Middle frontal gyrus (tissue), 1 donor: Measurements from ENCODE around the gene TBC1D22B.

Experiments used
- DNase-seq: peaks from one replicate; pipeline ENCODE4 v3.0.0-alpha.2; 2015; ENCODE audit warnings: low spot score; ENCODE audit errors: extremely low spot score

Gene TBC1D22B

GRCh38 chr6:37257634-37258404 is at the start of gene TBC1D22B, which contains the start of gene TMEM217:
Gene TBC1D22B (plus strand): TSS chr6:37257772. CDS start chr6:37257918, 146 bp downstream.
Gene TMEM217 (minus strand): TSS chr6:37258144. CDS start chr6:37219030, 39,114 bp downstream.
- DNase-seq, result peak; percentile 96

GRCh38 chr6:37207903-37208456 is 49.6 kb upstream of the TBC1D22B start:
- peak; percentile 23 for DNase-seq

DNA sequence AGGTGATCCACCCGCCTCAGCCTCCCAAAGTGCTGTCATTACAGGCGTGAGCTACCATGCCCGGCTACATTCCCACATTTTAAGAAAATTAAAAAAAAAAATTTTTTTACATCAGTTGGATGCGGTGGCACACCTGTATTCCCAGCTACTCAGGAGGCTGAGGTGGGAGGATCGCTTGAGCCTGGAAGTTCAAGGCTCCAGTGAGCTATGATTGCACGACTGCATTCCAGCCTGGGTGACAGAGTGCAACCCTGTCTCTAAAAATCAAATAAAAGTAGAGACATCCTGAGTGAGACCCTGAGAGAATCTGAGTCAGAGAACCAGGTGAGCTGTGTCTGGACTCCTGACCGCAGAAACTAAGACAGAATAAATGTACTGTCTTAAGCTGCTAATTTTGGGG is 48.8 kb upstream of the TBC1D22B start:
- DNase-seq, result no peak

DNA sequence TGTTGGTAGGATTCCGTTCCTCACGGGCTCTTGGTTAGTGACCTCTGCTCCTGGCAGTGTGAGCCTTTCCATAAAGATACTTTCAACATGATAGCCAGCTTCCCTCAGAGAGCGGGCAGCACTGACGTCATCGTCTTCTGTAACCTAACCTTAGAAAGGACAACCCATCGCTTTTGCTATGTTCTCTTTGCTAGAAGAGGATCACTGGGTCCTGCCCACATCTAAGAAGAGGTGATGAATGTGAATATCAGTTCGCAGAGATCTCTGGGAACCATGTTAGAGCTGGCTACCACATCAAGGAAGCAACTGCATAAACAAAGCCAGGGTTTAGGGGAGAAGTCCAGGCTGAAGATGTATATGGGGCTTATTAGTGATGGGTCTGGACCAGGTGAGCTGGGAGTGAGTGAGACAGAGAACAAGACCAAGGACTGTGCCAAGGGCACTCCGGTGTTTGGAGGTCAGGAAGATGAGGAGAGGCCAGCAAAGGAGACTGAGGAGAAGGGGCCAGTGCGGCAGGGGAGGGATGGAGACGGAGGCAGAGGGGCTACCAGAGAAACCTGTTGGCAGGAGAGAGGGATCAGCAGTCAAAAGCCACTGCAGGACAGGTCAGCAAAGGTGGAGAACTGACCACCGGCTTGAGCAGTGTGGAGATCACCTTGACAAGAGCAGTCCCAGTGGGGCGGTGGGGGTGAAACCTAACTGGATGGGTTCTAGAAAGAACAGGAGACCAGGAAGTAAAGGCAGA is 47.9 kb upstream of the TBC1D22B start:
- no peak for DNase-seq

DNA sequence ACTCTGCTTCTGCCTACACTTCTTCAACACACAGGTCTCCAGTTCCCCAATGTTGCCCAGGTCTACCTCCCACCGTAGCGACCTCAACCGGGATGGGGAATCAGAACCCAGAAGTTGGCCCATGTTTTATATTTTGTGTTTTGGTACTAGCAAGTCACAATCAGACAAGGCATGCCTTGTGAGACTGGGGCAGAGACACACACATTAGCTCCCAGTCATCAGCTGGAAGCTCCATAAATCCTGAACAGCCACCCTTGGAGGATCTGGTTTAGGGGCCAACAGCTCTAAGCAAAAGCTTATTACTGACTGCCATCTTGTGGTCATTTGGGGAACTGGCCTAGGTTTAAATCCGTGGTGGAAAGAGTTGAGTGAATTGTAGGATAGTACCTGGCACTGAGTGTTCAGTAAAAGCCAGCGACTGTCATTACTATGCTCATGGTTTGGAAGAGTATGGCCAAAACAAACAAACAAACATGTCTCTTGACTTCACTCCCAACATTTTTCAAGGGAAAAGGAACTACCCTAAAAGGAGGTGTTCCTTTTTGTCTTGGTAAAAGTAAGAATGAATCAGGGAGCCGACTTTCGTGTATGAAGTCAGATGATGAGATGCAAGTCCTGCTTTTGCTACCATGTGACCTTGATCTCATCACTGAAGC is 47.1 kb upstream of the TBC1D22B start:
- DNase-seq, result peak; percentile 83

- no peak for DNase-seq
Measured at GRCh38 chr6:37212268-37212667, 45.3 kb upstream of the TBC1D22B start.

- no peak for DNase-seq
Measured at GRCh38 chr6:37218061-37218460, 39.5 kb upstream of the TBC1D22B start.

GRCh38 chr6:37218511-37218910 is 39.1 kb upstream of the TBC1D22B start:
- no peak for DNase-seq

DNA sequence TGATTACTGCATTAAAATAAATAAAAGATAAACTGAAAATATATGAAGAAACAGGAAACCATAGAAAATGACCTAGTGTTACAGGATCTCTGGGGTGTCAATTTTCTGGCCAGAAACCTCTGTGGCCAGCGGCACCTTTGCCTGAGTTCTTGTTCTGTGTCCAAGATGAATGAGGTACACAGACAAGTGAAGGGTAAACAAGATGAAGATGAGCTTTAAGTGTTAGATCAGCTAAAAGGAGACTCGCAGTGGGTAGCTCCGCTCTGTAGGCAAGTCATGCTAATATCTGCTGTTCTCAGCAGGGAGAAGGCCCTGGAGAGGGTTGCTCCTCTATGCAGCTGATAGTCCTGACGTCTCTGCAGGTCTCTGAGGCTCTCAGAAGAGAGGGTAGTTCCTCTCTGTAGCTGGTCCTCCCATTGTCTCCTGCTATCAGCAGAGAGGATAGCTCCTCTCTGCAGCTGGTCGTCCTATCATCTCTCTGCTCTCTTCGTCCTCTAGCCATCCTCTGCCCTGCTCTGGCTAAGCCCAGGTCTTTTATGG is 35.9 kb upstream of the TBC1D22B start:
- no peak for DNase-seq

- no peak for DNase-seq
Measured at GRCh38 chr6:37222125-37222967, 35.2 kb upstream of the TBC1D22B start.

DNA sequence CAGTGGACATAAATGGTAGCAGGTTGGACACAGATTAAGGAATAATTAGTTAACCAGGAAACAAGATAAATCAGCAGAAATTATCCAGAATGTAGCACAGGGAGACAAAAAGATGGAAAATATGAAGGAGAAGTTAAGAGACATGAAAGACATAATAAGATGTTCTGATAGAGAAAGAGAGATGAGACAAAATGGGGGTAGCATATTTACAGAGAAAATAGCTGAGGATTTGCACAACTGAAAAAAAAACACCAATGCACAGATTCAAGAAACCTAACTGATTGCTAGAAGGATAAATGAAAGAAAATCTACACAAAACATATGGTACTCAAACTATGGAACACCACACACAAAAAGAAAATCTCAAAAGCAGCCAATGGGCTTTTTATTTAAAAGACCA is 34.6 kb upstream of the TBC1D22B start:
- no peak for DNase-seq

DNA sequence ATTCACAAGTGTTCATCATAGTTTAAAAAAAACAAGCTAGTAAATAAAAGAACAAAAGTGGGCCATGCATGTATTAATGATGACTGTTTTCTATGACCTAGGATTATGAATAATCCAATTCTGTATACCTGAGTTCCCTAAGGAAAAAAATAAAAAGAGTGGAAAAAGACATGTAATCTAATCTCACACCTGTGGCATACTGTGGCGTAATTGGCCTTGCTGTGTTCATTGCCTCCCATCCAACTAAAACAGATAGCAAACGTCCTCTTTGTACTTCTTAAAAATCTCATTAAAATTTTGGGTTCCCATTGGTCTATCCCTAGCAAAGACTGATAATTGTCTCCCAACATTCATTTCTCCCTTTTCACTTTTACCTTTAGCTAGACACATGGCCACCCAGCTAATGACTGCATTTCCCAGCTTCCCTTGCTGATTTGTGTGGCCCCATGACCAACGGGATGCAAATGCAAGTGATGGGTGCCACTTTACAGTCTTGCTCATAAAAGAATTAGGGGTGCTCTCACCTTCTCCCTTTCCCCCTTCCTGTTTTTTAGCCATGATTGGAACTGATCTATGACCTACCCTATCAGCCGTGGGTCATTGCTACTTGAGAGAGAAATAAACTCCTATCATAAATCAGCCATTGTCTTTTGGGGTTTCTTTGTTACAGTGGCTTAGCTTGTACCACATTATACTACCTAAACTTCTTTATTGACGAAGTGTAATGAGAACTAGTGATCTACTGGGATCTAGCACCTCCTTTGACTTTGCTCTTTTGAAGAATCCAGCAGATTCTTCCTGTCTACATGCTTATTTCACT is 32.0 kb upstream of the TBC1D22B start:
- DNase-seq, result no peak

- no peak for DNase-seq
Measured at GRCh38 chr6:37230104-37230503, 27.5 kb upstream of the TBC1D22B start.

GRCh38 chr6:37232430-37233017 is 25.0 kb upstream of the TBC1D22B start:
- DNase-seq, result no peak

DNA sequence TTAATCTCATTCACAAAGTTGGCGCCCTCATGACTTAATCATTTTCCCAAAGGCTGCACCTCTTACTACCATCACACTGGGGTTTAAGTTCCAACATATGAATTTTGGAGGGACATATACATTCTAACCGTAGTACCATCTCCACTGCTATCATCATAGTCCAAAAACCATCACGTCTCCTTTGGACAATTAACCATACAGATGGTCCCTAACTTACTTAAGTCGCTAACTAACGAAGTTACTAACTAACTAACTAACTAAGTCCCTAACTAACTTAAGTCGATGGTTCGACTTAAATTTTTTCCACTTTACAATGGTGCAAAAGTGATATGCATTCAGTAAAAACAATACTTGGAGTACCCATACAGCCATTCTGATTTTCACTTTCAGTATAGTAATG is 24.0 kb upstream of the TBC1D22B start:
- DNase-seq, result no peak

GRCh38 chr6:37236921-37237320 is 20.7 kb upstream of the TBC1D22B start:
- DNase-seq, result no peak

GRCh38 chr6:37237789-37238188 is 19.8 kb upstream of the TBC1D22B start:
- no peak for DNase-seq

DNA sequence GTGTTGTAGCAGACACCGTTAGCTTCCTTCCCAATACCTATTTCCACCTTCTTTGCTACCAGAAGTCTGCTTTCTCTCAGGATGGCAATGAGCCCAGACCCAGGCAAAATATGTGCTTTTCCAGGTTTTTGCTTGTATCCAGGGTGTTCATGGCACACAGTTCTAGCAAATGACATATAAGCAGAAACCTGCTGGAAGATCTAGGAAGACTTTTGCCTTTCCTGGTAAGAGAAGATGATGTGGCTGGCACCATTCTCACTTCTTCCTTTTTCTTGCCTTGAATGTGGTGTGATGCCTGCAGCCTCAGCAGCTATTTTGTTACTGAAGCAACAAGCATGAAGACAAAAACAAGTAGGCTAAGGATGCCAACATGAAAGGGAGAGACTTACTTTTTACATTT is 19.2 kb upstream of the TBC1D22B start:
- DNase-seq, result no peak

- DNase-seq, result no peak
Measured at GRCh38 chr6:37239526-37239925, 18.0 kb upstream of the TBC1D22B start.
